ENCODE results near the gene NAV3. TPM values are rescaled to one million over a fixed set of nuclear protein-coding genes. Genes with fewer than 3 reads are reported as not detected.

Gene NAV3
- total and polyA plus RNA-seq, 7 donors = 0.47 to 4.2 (median 2.2) TPM

- H3K4me3 ChIP-seq = no peak overlapping the region
- DNase-seq (no peak), ATAC-seq (no peak)
- H3K4me1 ChIP-seq = no peaks in the 10 kb centered on the region
- intact Hi-C loops (cut with DNase I) = loop anchor here (5.0 to 10.0 kb wide), 2 partner anchors 203 to 206 kb away; no protein-coding TSS in a partner anchor
- no peaks in the 10 kb centered on the region for H3K36me3 ChIP-seq (ENCODE audit: insufficient read depth in 1 of 2, low read depth in 1 of 2)
- no peaks in the 10 kb centered on the region for H3K27me3 ChIP-seq (ENCODE audit: insufficient read depth in 3 of 3, low read length in 2 of 3)
- WGBS, 3 donors = 93 to 95% (median 94%) methylated on average over 8 of the region's 8 CpGs
- TF ChIP-seq CTCF (IDR thresholded peaks at IDR 0.05) = no peak
- no peak overlapping the region for H3K27ac ChIP-seq
- no peaks in the 10 kb centered on the region for H3K9me3 ChIP-seq
Observed at GRCh38 chr12:77928078-77928477, 97.4 kb downstream of the NAV3 start.

- ATAC-seq = no peak
- no peak for TF ChIP-seq CTCF (IDR thresholded peaks at IDR 0.05)
- Histone ChIP-seq H3K4me3 (no peak overlapping the region), H3K27me3 (ENCODE audit: insufficient read depth in 3 of 3, low read length in 2 of 3) (no peaks in the 10 kb centered on the region), H3K9me3 (no peaks in the 10 kb centered on the region), H3K36me3 (ENCODE audit: insufficient read depth in 1 of 2, low read depth in 1 of 2) (no peaks in the 10 kb centered on the region), H3K27ac (no peak overlapping the region), H3K4me1 (no peaks in the 10 kb centered on the region)
- intact Hi-C loops (cut with DNase I) = no loop called here
- no peak for DNase-seq
- 95 to 97% (median 96%) methylated on average over 2 of the region's 2 CpGs for WGBS, 3 donors
Observed at GRCh38 chr12:77932216-77932615, 101.5 kb downstream of the NAV3 start.

DNA sequence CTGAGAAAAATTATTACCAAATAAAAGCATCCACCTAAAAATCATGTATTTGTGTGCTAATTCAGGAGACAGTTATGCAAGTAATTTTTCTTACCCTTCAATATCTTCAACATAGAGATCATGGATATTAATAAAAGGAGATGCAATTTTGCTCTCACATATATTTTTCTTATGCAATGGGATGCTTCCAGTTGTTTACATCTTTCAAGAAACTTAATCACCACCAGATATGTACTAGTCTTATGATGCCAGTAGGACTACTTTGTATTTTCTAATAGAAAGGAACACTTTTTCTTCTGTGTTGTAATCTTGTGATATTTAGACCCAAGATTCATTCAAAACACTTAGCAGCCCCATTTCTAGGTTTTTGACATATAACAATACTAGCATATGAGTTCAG is 107.6 kb downstream of the NAV3 start:
- intact Hi-C loops (cut with DNase I) = no loop called here

DNA sequence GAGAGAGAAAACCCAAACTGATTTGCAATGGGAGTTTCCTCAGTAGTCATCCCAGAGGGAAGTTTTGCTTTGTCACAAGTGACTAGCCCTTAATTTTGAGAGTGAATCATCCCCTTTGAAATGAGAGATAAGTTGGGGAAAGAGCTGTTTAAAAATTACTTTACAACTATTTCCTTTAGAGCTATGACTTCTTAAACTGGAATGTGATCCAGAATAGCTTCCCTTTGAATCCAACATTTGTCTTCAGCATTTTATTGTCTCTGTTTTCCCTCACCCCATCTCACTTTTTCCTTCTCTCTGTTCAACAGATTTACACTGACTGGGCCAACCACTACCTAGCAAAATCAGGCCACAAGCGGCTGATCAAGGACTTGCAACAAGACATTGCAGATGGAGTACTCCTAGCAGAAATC is 109.3 kb downstream of the NAV3 start:
- DNase-seq = no peak
- H3K9me3 ChIP-seq = no peaks in the 10 kb centered on the region
- ATAC-seq = no peak
- no peak overlapping the region for H3K4me3 ChIP-seq
- intact Hi-C loops (cut with DNase I) = no loop called here
- H3K4me1 ChIP-seq = no peaks in the 10 kb centered on the region
- no peaks in the 10 kb centered on the region for H3K36me3 ChIP-seq (ENCODE audit: insufficient read depth in 1 of 2, low read depth in 1 of 2)
- no peak for TF ChIP-seq CTCF (IDR thresholded peaks at IDR 0.05)
- H3K27me3 ChIP-seq (ENCODE audit: insufficient read depth in 3 of 3, low read length in 2 of 3) = no peaks in the 10 kb centered on the region
- WGBS, 3 donors = 81 to 88% (median 86%) methylated on average over 1 of the region's 1 CpG
- no peak overlapping the region for H3K27ac ChIP-seq

More for the DNA sequence above, 107.6 kb downstream of the NAV3 start:
- ATAC-seq (no peak), DNase-seq (no peak)
- Histone ChIP-seq H3K9me3 (no peaks in the 10 kb centered on the region), H3K27me3 (ENCODE audit: insufficient read depth in 3 of 3, low read length in 2 of 3) (no peaks in the 10 kb centered on the region), H3K4me3 (no peak overlapping the region), H3K4me1 (no peaks in the 10 kb centered on the region), H3K36me3 (ENCODE audit: insufficient read depth in 1 of 2, low read depth in 1 of 2) (no peaks in the 10 kb centered on the region), H3K27ac (no peak overlapping the region)
- no peak for TF ChIP-seq CTCF (IDR thresholded peaks at IDR 0.05)

GRCh38 chr12:77940567-77940966 is 109.9 kb downstream of the NAV3 start:
- no peak for TF ChIP-seq CTCF (IDR thresholded peaks at IDR 0.05)
- ATAC-seq = no peak
- Histone ChIP-seq H3K36me3 (ENCODE audit: insufficient read depth in 1 of 2, low read depth in 1 of 2) (no peaks in the 10 kb centered on the region), H3K27ac (no peak overlapping the region), H3K4me3 (no peak overlapping the region), H3K9me3 (no peaks in the 10 kb centered on the region), H3K4me1 (no peaks in the 10 kb centered on the region), H3K27me3 (ENCODE audit: insufficient read depth in 3 of 3, low read length in 2 of 3) (no peaks in the 10 kb centered on the region)
- intact Hi-C loops (cut with DNase I) = no loop called here
- 27 to 30% (median 28%) methylated on average over 2 of the region's 2 CpGs for WGBS, 3 donors
- DNase-seq = no peak
